CD8-positive, alpha-beta memory T cell (primary cell): ENCODE measurements around the gene MAEA. TPM values are rescaled to one million over a fixed set of nuclear protein-coding genes. Genes with fewer than 3 reads are reported as not detected.

ENCODE experiments used
- CTCF ChIA-PET: fragments of 350-600 bp; sonication (Branson Sonifier 250); formaldehyde crosslinking; loops from one replicate; lab custom pipeline; 2021; ENCODE audit warnings: antibody characterized with exemption; lab: Charles Lee
- POLR2A ChIA-PET: fragments of 350-600 bp; sonication (Branson Sonifier 250); formaldehyde crosslinking; loops from one replicate; lab custom pipeline; 2021; ENCODE audit warnings: antibody characterized with exemption; lab: Charles Lee
- DNase-seq, 5 donors: peaks; one replicate each; pipeline versions ENCODE4 v3.0.0 to v3.0.0-alpha.2; 2020 to 2022; ENCODE audit warnings: mixed read lengths in 1 of 5
- H3K27ac ChIP-seq: one replicate; pipeline ENCODE4 v1.7.0; 2013; ENCODE audit warnings: low read depth, mild to moderate bottlenecking, low read length, moderate library complexity
- H3K27me3 ChIP-seq: 2 replicates; pipeline ENCODE4 v1.7.0; 2013; ENCODE audit warnings: low read length, mild to moderate bottlenecking; ENCODE audit not compliant: insufficient read depth, poor library complexity, severe bottlenecking
- H3K36me3 ChIP-seq: 2 replicates; pipeline ENCODE4 v1.7.0; 2013; ENCODE audit warnings: mild to moderate bottlenecking, low read length, moderate library complexity; ENCODE audit not compliant: insufficient read depth
- H3K4me1 ChIP-seq: 2 replicates; pipeline ENCODE4 v1.7.0; 2013; ENCODE audit warnings: mild to moderate bottlenecking, low read length, moderate library complexity; ENCODE audit not compliant: insufficient read depth
- H3K4me3 ChIP-seq: 2 replicates; pipeline ENCODE4 v1.7.0; 2013; ENCODE audit warnings: mild to moderate bottlenecking, low read length
- H3K9me3 ChIP-seq: 2 replicates; pipeline ENCODE4 v1.7.0; 2013; ENCODE audit warnings: mild to moderate bottlenecking, low read length
- H3K27ac Mint-ChIP-seq, 8 donors: one replicate each; pipeline ENCODE4 v1.8.0; 2020 to 2021; ENCODE audit warnings: mixed read lengths in 8 of 8, mild to moderate bottlenecking in 6 of 8, inconsistent platforms in 3 of 8, moderate library complexity in 3 of 8
- H3K27me3 Mint-ChIP-seq, 2 donors: one replicate each; pipeline ENCODE4 v1.8.0; 2020 to 2021; ENCODE audit warnings: mixed read lengths in 2 of 2, mild to moderate bottlenecking in 1 of 2, moderate library complexity in 1 of 2
- H3K36me3 Mint-ChIP-seq, 3 donors: one replicate each; pipeline ENCODE4 v1.8.0; 2020 to 2021; ENCODE audit warnings: mixed read lengths in 3 of 3, inconsistent platforms in 1 of 3, mild to moderate bottlenecking in 1 of 3
- H3K4me1 Mint-ChIP-seq, 3 donors: one replicate each; pipeline ENCODE4 v1.8.0; 2020 to 2021; ENCODE audit warnings: mixed read lengths in 3 of 3, inconsistent platforms in 1 of 3, mild to moderate bottlenecking in 1 of 3
- H3K4me3 Mint-ChIP-seq, 7 donors: one replicate each; pipeline ENCODE4 v1.8.0; 2020 to 2021; ENCODE audit warnings: mixed read lengths in 7 of 7, mild to moderate bottlenecking in 6 of 7, moderate library complexity in 4 of 7, inconsistent platforms in 2 of 7
- H3K9me3 Mint-ChIP-seq, 5 donors: one replicate each; pipeline ENCODE4 v1.8.0; 2020 to 2022; ENCODE audit warnings: mixed read lengths in 5 of 5, mild to moderate bottlenecking in 3 of 5, moderate library complexity in 2 of 5, inconsistent platforms in 1 of 5
- polyA plus RNA-seq: library from polyadenylated mRNA; unstranded; fragments of 300-500 nt; fragmentation: Illumina TruSeq; gene quantifications from one replicate; pipeline ENCODE4 v1.2.3, GENCODE V29; 2021
- total RNA-seq, 2 experiments: library from RNA; stranded (reverse); gene quantifications; one replicate each; pipeline ENCODE4 v1.2.3, GENCODE V29; 2021

Gene MAEA
- total and polyA plus RNA-seq, 3 experiments from 2014 or later, result 59.4 to 75.3 (median 63.8) TPM

DNA sequence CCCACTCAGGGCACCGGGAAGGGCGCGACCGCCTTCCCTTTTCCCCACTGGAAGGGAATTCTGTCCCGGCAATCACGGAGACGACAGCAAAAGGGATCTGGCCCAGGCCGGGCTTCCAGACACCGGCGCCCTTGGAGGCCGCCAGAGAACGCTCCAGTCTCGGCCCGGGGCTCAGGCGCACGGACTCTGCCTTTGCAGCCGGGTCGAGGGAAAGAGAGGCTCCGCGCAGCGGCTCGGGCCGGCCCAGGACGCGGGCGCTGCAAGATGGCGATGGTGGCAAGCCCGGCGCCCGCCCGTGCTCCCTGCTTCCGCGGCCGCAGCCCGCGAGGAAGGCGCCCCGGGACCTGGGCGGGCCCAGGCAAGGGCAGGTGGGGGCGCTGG is 41.8 kb upstream of the MAEA start:
- H3K4me1 Mint-ChIP-seq, result peaks cover 48 to 74% (median 59%) of the 10 kb centered on the region in 3 donors
- POLR2A ChIA-PET, result interaction anchor here (0.6 to 4.4 kb wide), 10 partner anchors 20 to 358 kb away, joined by 3 to 59 read pairs (median 6); partner anchors contain the start of genes MAEA, SPON2 and UVSSA
- H3K27me3 Mint-ChIP-seq, result peaks cover 0 to 3% of the 10 kb centered on the region in 2 donors
- Histone ChIP-seq H3K36me3 (no peaks in the 10 kb centered on the region), H3K4me3 (peak overlapping the region; percentile 74), H3K27me3 (no peaks in the 10 kb centered on the region), H3K27ac (peak overlapping the region; percentile 74), H3K4me1 (peaks cover 64% of the 10 kb centered on the region), H3K9me3 (no peaks in the 10 kb centered on the region)
- no peaks in the 10 kb centered on the region for H3K9me3 Mint-ChIP-seq
- DNase-seq, result peak in 2 of 5 donors; percentile 46 to 75
- CTCF ChIA-PET, result interaction anchor here (0.9 to 9.6 kb wide), 7 partner anchors 14 to 98 kb away, joined by 3 to 47 read pairs (median 10); partner anchors contain the start of gene UVSSA
- H3K4me3 Mint-ChIP-seq, result peak overlapping the region; percentile 82 to 95 (median 87)
- peak overlapping the region; percentile 23 to 96 (median 65) for H3K27ac Mint-ChIP-seq
- peaks cover 0 to 17% (median 0%) of the 10 kb centered on the region in 3 donors for H3K36me3 Mint-ChIP-seq

DNA sequence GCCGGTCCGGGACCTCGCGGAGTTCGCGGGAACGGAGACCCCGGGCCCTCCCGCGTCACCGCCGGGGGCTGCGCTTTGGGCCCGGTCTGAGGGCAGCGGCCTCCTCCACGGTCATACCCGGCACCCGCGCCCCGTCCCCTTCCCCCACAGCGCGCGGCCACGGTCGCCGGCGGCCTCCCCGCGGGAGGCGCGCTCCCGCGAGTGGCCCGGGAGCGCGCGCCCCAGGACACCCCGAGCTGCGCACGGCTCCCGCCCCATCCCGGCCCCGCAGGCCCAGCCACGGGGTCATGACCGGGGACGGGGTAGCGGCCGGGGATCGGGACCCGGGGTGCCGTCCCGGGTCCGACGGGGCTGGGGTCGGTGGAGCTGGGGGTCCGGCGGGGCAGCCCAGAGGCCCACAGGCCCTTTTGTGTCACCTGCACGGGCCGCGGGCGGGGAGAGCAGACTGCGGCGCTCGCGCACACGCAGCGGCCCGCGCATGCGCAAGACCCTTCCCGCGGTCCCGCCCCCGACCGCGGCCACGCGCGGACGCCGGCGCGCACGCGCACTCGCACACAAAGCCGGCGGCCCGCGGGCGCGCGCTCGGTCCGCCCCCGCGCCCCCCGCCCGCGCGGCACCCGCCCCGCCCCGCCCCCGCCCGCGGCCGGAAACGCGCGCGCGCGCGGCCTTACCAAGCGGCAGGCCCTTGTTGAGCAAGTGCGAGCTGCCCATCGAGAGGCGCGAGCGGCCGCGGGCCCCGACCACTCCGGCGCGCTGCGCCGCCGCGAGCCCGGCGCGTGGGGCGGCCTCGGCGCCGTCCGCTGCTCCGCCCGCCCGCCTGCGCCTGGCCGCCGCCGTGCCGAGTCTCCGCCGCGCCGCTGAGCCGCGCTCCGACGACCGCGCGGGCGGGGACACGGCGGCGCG is 41.2 kb upstream of the MAEA start, which contains the start of gene CTBP1:
CTBP1 (minus strand) TSS at position 886 of the 903 bp plus-strand sequence. CDS start 7,799 bp downstream, outside the sequence.
- H3K4me1 ChIP-seq, result peaks cover 66% of the 10 kb centered on the region
- Mint-ChIP-seq H3K4me1 (peaks cover 51 to 74% (median 60%) of the 10 kb centered on the region in 3 donors), H3K4me3 (peak within 1 kb of the TSS; percentile 87 to 96 (median 90))

DNA sequence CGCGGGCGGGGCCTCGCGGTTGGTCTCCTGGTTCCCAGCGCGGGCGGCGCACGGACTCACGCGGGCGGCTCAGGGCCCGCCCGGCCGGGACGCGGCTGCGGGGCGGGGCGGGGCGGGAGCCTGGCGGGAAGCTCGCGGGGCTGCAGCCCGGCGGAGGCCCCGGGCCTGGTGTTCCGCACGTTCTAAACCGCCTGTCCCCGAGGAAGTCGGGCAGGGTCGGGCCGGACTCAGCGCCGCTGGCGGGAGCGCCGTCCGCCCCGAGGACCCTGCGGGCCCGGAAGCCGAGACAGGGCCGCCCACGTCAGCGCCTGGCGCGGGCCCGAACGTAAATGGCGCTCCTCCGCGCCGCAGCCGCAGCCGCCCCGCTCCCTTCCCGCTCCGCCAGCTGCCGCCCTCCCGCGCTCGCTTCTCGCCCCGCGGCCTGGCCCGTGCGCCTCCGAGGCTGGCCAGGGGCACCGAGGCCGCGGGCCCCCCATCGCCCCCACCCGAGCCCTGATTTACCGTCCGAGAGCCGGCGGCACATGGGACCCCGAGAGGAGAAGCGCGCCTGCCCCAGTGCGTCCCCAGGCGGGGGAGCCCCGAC is 40.5 kb upstream of the MAEA start:
- DNase-seq, result peak; percentile 75 to 91 (median 87)
- Histone ChIP-seq H3K9me3 (no peaks in the 10 kb centered on the region), H3K27ac (peak overlapping the region; percentile 89), H3K4me3 (peak overlapping the region; percentile 74), H3K36me3 (no peaks in the 10 kb centered on the region), H3K27me3 (no peaks in the 10 kb centered on the region), H3K4me1 (peaks cover 69% of the 10 kb centered on the region)
- H3K4me1 Mint-ChIP-seq, result peaks cover 58 to 74% (median 63%) of the 10 kb centered on the region in 3 donors
- ChIA-PET CTCF (interaction anchor here (0.8 to 9.6 kb wide), 12 partner anchors 8 to 380 kb away, joined by 3 to 47 read pairs (median 4); partner anchors contain the start of gene UVSSA), POLR2A (interaction anchor here (1.3 to 4.4 kb wide), 7 partner anchors 16 to 357 kb away, joined by 3 to 59 read pairs (median 13); partner anchors contain the start of genes MAEA and UVSSA)
- peaks cover 0 to 3% of the 10 kb centered on the region in 2 donors for H3K27me3 Mint-ChIP-seq
- no peaks in the 10 kb centered on the region for H3K9me3 Mint-ChIP-seq
- H3K36me3 Mint-ChIP-seq, result peaks cover 0 to 15% (median 0%) of the 10 kb centered on the region in 3 donors
- H3K27ac Mint-ChIP-seq, result peak overlapping the region; percentile 92 to 99 (median 94)
- peak overlapping the region; percentile 87 to 96 (median 90) for H3K4me3 Mint-ChIP-seq

More for the DNA sequence above, 41.2 kb upstream of the MAEA start, which contains the start of gene CTBP1:
- no peaks in the 10 kb centered on the region for H3K36me3 ChIP-seq
- DNase-seq, result peak; percentile 77 to 91 (median 88)
- CTCF ChIA-PET, result interaction anchor here (1.0 to 9.6 kb wide), 9 partner anchors 9 to 98 kb away, joined by 3 to 47 read pairs (median 5); partner anchors contain the start of gene UVSSA
- peak within 1 kb of the TSS; percentile 89 for H3K27ac ChIP-seq
- POLR2A ChIA-PET, result interaction anchor here (0.5 to 4.4 kb wide), 11 partner anchors 14 to 460 kb away, joined by 3 to 59 read pairs (median 6); partner anchors contain the start of genes MAEA, SPON2 and UVSSA
- H3K9me3 ChIP-seq, result no peaks in the 10 kb centered on the region
- Mint-ChIP-seq H3K36me3 (peaks cover 0 to 15% (median 0%) of the 10 kb centered on the region in 3 donors), H3K27ac (peak within 1 kb of the TSS; percentile 92 to 99 (median 94)), H3K9me3 (no peaks in the 10 kb centered on the region), H3K27me3 (peaks cover 0 to 3% of the 10 kb centered on the region in 2 donors)
- H3K27me3 ChIP-seq, result no peaks in the 10 kb centered on the region
- H3K4me3 ChIP-seq, result peak within 1 kb of the TSS; percentile 74

DNA sequence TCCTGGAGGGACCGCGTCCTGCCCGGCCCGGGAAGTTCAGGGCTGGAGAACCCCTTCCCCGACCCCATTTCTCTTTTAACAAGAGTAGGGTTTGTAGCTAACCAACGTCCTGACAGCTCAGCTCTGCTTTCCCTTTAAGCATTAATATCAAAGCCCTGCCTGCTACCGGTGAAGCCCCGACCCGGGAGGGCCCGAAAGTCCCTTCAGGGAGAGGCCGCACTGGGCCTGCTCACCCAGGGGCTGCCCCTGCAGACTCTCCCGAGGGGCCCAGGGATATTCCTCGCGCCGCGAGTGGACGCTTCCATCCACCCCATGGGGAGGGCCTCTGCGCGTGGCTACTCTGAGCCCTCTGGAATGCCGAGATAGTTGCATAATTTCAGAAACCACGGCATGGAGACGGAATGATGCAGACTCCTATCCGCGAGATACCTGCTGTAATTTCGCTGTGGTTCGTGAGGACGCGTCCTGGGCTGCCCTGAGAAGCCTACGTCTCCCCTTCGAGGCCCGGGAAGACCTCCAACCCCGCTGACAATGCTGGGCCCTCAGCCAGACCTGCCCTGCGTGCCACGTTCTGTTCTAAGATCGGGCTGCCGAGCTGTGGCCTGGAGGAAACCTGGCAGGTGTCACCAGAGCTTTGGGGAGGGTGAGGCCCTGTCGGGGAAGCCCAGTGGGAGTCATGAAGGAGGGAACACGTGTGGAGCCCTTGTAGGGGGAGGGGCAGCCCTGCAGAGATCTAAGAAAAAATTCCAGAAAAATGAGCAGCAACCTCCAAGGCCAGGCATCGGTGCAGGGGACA is 39.8 kb upstream of the MAEA start:
- Mint-ChIP-seq H3K4me1 (peaks cover 62 to 74% (median 64%) of the 10 kb centered on the region in 3 donors), H3K27me3 (peaks cover 0 to 2% of the 10 kb centered on the region in 2 donors), H3K9me3 (no peaks in the 10 kb centered on the region), H3K27ac (peak overlapping the region; percentile 92 to 99 (median 94)), H3K36me3 (peaks cover 0 to 14% (median 0%) of the 10 kb centered on the region in 3 donors), H3K4me3 (peak overlapping the region; percentile 87 to 96 (median 90))
- Histone ChIP-seq H3K4me3 (peak overlapping the region; percentile 74), H3K9me3 (no peaks in the 10 kb centered on the region), H3K36me3 (no peaks in the 10 kb centered on the region), H3K27ac (peak overlapping the region; percentile 89), H3K4me1 (peaks cover 69% of the 10 kb centered on the region), H3K27me3 (no peaks in the 10 kb centered on the region)
- DNase-seq, result peak in 4 of 5 donors; percentile 36 to 67 (median 58)
- POLR2A ChIA-PET, result interaction anchor here (1.3 to 4.4 kb wide), 7 partner anchors 15 to 356 kb away, joined by 3 to 59 read pairs (median 13); partner anchors contain the start of genes MAEA and UVSSA
- CTCF ChIA-PET, result interaction anchor here (0.8 to 9.6 kb wide), 15 partner anchors 8 to 477 kb away, joined by 3 to 47 read pairs (median 4); partner anchors contain the start of gene UVSSA

DNA sequence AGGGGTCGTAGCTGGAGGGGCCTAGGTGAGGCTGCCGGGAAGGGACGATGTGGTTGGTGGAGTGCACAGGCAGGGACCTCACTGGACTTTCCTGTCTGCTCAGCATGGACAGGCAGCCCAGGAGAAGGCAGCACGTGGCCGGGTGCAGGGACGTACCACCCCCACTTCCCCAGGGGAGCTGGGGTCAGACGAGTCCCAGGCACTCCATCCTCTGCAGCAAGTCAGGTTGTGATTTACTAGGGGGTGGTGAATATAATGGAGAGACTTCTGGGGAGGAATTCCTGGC is 39.2 kb upstream of the MAEA start:
- Mint-ChIP-seq H3K4me1 (peaks cover 60 to 73% (median 61%) of the 10 kb centered on the region in 3 donors), H3K27ac (peak overlapping the region; percentile 92 to 99 (median 94)), H3K36me3 (peaks cover 0 to 12% (median 0%) of the 10 kb centered on the region in 3 donors), H3K27me3 (peaks cover 0 to 2% of the 10 kb centered on the region in 2 donors), H3K4me3 (peak overlapping the region; percentile 87 to 96 (median 90)), H3K9me3 (no peaks in the 10 kb centered on the region)
- Histone ChIP-seq H3K27me3 (no peaks in the 10 kb centered on the region), H3K36me3 (no peaks in the 10 kb centered on the region), H3K4me3 (peak overlapping the region; percentile 74), H3K27ac (peak overlapping the region; percentile 89), H3K4me1 (peaks cover 69% of the 10 kb centered on the region), H3K9me3 (no peaks in the 10 kb centered on the region)
- ChIA-PET POLR2A (interaction anchor here (0.6 to 4.4 kb wide), 4 partner anchors 14 to 137 kb away, joined by 3 to 59 read pairs (median 10); partner anchors contain the start of genes MAEA and UVSSA), CTCF (interaction anchor here (0.8 to 9.6 kb wide), 9 partner anchors 12 to 476 kb away, joined by 3 to 47 read pairs (median 4); partner anchors contain the start of gene UVSSA)
- no peak for DNase-seq

DNA sequence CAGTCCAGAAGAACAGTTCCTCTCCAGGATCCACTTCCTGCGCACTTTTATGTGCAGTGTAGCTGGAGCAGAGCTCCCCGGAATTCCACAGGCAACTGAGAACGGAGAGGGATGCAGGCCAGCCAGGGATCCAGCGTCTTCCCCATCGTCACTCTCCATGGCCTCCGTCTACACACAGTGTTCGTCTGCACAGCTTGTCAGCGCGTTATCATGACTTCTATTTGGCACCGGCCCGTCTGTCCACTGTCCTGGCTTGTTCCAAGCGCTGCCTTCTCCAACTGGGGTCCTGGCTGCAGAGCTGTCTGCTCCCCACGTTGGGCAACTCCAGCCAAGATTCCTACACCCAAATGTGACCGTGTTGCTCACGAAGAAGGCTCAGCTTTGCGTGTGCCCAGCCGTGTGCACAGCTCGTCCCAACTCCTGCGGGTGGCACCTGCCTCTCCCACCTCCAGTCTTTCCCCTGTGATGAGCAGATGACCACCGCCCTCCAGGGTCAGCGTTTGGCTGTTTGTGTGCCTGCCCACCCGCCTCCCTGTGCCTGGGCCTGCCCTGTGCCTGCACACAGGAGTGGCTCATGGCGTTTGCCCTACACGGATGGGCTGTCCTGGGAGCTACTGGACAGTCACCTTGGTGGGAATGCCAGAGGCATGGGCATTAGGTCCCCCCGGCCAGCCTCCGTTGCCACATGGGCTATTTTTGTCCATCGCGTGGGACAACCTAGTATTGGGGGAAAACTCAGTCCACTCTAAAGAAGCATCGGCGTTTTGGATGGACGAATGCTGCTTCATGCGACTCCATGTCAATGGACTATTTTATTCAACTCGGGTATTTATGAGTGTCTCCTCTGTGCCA is 38.5 kb upstream of the MAEA start:
- DNase-seq, result no peak
- Histone ChIP-seq H3K27ac (no peak overlapping the region), H3K9me3 (no peaks in the 10 kb centered on the region), H3K36me3 (no peaks in the 10 kb centered on the region), H3K27me3 (no peaks in the 10 kb centered on the region), H3K4me1 (peaks cover 62% of the 10 kb centered on the region), H3K4me3 (no peak overlapping the region)
- peak overlapping the region; percentile 87 to 96 (median 90) for H3K4me3 Mint-ChIP-seq
- H3K4me1 Mint-ChIP-seq, result peaks cover 58 to 73% (median 68%) of the 10 kb centered on the region in 3 donors
- no peaks in the 10 kb centered on the region for H3K9me3 Mint-ChIP-seq
- H3K27ac Mint-ChIP-seq, result peak overlapping the region; percentile 92 to 99 (median 94)
- POLR2A ChIA-PET, result interaction anchor here (0.6 to 4.4 kb wide), 4 partner anchors 14 to 137 kb away, joined by 3 to 59 read pairs (median 10); partner anchors contain the start of genes MAEA and UVSSA
- H3K36me3 Mint-ChIP-seq, result peaks cover 0 to 12% (median 0%) of the 10 kb centered on the region in 3 donors
- H3K27me3 Mint-ChIP-seq, result peaks cover 0 to 2% of the 10 kb centered on the region in 2 donors
- CTCF ChIA-PET, result interaction anchor here (0.8 to 9.6 kb wide), 7 partner anchors 14 to 476 kb away, joined by 3 to 47 read pairs (median 4); partner anchors contain the start of gene UVSSA
